ENCODE measurements around the gene TNS1. TPM values are rescaled to one million over a fixed set of nuclear protein-coding genes. Genes with fewer than 3 reads are reported as not detected.

TNS1 gene
- total and polyA plus RNA-seq, 8 donors = 38.5 to 166 (median 102) TPM

- peak in 1 of 4 donors; percentile 3 for ATAC-seq
- Histone ChIP-seq H3K4me1 (peaks cover 0 to 32% (median 20%) of the 10 kb centered on the region in 3 donors), H3K9me3 (no peaks in the 10 kb centered on the region), H3K27me3 (no peaks in the 10 kb centered on the region), H3K4me3 (peak overlapping the region; percentile 40 to 63 (median 58)), H3K27ac (peak overlapping the region; percentile 70 to 81 (median 78)), H3K36me3 (no peaks in the 10 kb centered on the region)
- DNase-seq = no peak
- intact Hi-C loops (cut with DNase I) = no loop called here
- WGBS, 2 donors = 26 to 36% methylated on average over 10 to 12 of the region's 12 CpGs
- TF ChIP-seq, protein P1, sequence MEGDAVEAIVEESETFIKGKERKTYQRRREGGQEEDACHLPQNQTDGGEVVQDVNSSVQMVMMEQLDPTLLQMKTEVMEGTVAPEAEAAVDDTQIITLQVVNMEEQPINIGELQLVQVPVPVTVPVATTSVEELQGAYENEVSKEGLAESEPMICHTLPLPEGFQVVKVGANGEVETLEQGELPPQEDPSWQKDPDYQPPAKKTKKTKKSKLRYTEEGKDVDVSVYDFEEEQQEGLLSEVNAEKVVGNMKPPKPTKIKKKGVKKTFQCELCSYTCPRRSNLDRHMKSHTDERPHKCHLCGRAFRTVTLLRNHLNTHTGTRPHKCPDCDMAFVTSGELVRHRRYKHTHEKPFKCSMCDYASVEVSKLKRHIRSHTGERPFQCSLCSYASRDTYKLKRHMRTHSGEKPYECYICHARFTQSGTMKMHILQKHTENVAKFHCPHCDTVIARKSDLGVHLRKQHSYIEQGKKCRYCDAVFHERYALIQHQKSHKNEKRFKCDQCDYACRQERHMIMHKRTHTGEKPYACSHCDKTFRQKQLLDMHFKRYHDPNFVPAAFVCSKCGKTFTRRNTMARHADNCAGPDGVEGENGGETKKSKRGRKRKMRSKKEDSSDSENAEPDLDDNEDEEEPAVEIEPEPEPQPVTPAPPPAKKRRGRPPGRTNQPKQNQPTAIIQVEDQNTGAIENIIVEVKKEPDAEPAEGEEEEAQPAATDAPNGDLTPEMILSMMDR (IDR thresholded peaks at IDR 0.05) = no peak
- FAIRE-seq = no peak
Measured at GRCh38 chr2:218002143-218002844, 501 bp downstream of the TNS1 start.

DNA sequence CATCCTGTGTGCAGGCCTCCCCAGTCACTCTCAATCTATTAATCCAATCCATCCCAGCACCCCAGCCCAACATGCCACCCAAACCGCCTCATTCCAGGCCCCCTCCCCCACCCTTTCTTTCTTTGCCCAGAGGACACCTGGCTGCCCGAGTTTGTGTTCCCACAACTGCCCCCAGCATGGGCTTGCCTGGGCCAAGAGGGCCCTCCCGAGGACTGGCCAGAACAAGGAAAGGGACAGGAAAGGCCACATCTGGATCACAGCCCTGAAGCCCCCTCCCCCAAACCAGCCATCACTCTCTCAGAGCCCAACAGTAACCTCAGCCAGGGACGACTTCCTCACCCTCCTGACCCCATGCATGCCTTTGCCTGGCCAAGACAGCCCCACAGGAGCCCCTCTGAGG lies 1.2 kb downstream of the TNS1 start:
- H3K27me3 ChIP-seq = no peaks in the 10 kb centered on the region
- TF ChIP-seq, protein P1 (IDR thresholded peaks at IDR 0.05) = no peak
- peak overlapping the region; percentile 70 to 81 (median 78) for H3K27ac ChIP-seq
- FAIRE-seq (no peak), DNase-seq (peak; percentile 75 to 92 (median 84)), ATAC-seq (peak; percentile 58 to 74 (median 63))
- WGBS, 2 donors = 26 to 30% methylated on average over 4 of the region's 4 CpGs
- H3K4me3 ChIP-seq = peak overlapping the region; percentile 40 to 63 (median 58)
- H3K4me1 ChIP-seq = peaks cover 4 to 37% (median 20%) of the 10 kb centered on the region in 3 donors
- H3K9me3 ChIP-seq = no peaks in the 10 kb centered on the region
- intact Hi-C loops (cut with DNase I) = no loop called here
- no peaks in the 10 kb centered on the region for H3K36me3 ChIP-seq

GRCh38 chr2:218000136-218000535 lies 2.7 kb downstream of the TNS1 start:
- H3K9me3 ChIP-seq = no peaks in the 10 kb centered on the region
- intact Hi-C loops (cut with DNase I) = no loop called here
- H3K4me1 ChIP-seq = peaks cover 4 to 39% (median 20%) of the 10 kb centered on the region in 3 donors
- ATAC-seq (peak in 2 of 4 donors; percentile 12 to 14), FAIRE-seq (no peak), DNase-seq (peak in 1 of 6 donors; percentile 38)
- no peaks in the 10 kb centered on the region for H3K36me3 ChIP-seq
- no peaks in the 10 kb centered on the region for H3K27me3 ChIP-seq
- peak overlapping the region in 2 of 4 donors; percentile 62 to 63 for H3K4me3 ChIP-seq
- peak overlapping the region in 2 of 4 donors; percentile 48 to 81 for H3K27ac ChIP-seq
- TF ChIP-seq, protein P1 (IDR thresholded peaks at IDR 0.05) = no peak

GRCh38 chr2:217999595-217999959 lies 3.2 kb downstream of the TNS1 start:
- peak overlapping the region in 1 of 4 donors; percentile 81 for H3K27ac ChIP-seq
- no peaks in the 10 kb centered on the region for H3K9me3 ChIP-seq
- H3K27me3 ChIP-seq = no peaks in the 10 kb centered on the region
- H3K36me3 ChIP-seq = no peaks in the 10 kb centered on the region
- ATAC-seq = no peak
- FAIRE-seq = no peak
- intact Hi-C loops (cut with DNase I) = no loop called here
- H3K4me1 ChIP-seq = peaks cover 5 to 40% (median 20%) of the 10 kb centered on the region in 3 donors
- WGBS, 2 donors = 35 to 40% methylated on average over 4 of the region's 4 CpGs
- TF ChIP-seq, protein P1 (IDR thresholded peaks at IDR 0.05) = no peak
- H3K4me3 ChIP-seq = peak overlapping the region in 2 of 4 donors; percentile 62 to 63
- no peak for DNase-seq

Measured in pancreas (tissue), 10 donors.